WTC11 (cell line): ENCODE measurements around the gene PKLR. TPM values are rescaled to one million over a fixed set of nuclear protein-coding genes. Genes with fewer than 3 reads are reported as not detected.

Experiments used
- ATAC-seq: fragments of 200-7000 bp; cut with Tn5 transposase; 2 replicates; pipeline ENCODE4 v1.10.0; 2021; ENCODE audit warnings: mild to moderate bottlenecking, moderate library complexity
- CTCF ChIA-PET: fragments of 300-600 bp; sonication (Branson Sonifier 250); formaldehyde crosslinking; loops from one replicate; lab custom pipeline; 2021; ENCODE audit warnings: antibody characterized with exemption; lab: Charles Lee
- POLR2A ChIA-PET: fragments of 350-600 bp; sonication (Branson Sonifier 250); formaldehyde crosslinking; loops from one replicate; lab custom pipeline; 2021; ENCODE audit warnings: antibody characterized with exemption; lab: Charles Lee
- DNase-seq: peaks from one replicate; pipeline ENCODE4 v3.0.0; 2021; ENCODE audit warnings: low spot score
- H3K27ac Mint-ChIP-seq: 2 replicates; pipeline ENCODE4 v1.8.0; 2021; ENCODE audit warnings: mixed read lengths
- H3K27me3 Mint-ChIP-seq: 2 replicates; pipeline ENCODE4 v1.8.0; 2021; ENCODE audit warnings: low read depth, mild to moderate bottlenecking, moderate library complexity, mixed read lengths
- H3K36me3 Mint-ChIP-seq: 2 replicates; pipeline ENCODE4 v1.8.0; 2021; ENCODE audit warnings: mixed read lengths
- H3K4me1 Mint-ChIP-seq: 2 replicates; pipeline ENCODE4 v1.8.0; 2022; ENCODE audit warnings: mixed read lengths
- H3K4me3 Mint-ChIP-seq: 2 replicates; pipeline ENCODE4 v1.8.0; 2021; ENCODE audit warnings: mild to moderate bottlenecking, moderate library complexity, mixed read lengths
- H3K9me3 Mint-ChIP-seq: 2 replicates; pipeline ENCODE4 v1.8.0; 2021; ENCODE audit warnings: mixed read lengths
- AFF4 ChIP-seq: sonication (generic); formaldehyde crosslinking; IDR thresholded peaks from 2 replicates; pipeline ENCODE4 v1.8.1; 2023; ENCODE audit warnings: mild to moderate bottlenecking, missing genetic modification reagents, borderline replicate concordance
- ATF1 ChIP-seq: sonication (generic); formaldehyde crosslinking; IDR thresholded peaks from 2 replicates; pipeline ENCODE4 v1.8.1; 2023; ENCODE audit warnings: mild to moderate bottlenecking, moderate library complexity, missing genetic modification reagents
- CBFB ChIP-seq: sonication (generic); formaldehyde crosslinking; IDR thresholded peaks from 2 replicates; pipeline ENCODE4 v1.8.1; 2022; ENCODE audit warnings: mild to moderate bottlenecking, low read depth, missing genetic modification reagents
- CREM ChIP-seq: sonication (generic); formaldehyde crosslinking; IDR thresholded peaks from 2 replicates; pipeline ENCODE4 v1.8.1; 2022; ENCODE audit warnings: mild to moderate bottlenecking, missing genetic modification reagents, moderate library complexity
- E2F4 ChIP-seq: sonication (generic); formaldehyde crosslinking; IDR thresholded peaks from 2 replicates; pipeline ENCODE4 v1.8.1; 2022; ENCODE audit warnings: low read depth, mild to moderate bottlenecking, moderate library complexity, missing genetic modification reagents, borderline replicate concordance
- ELF4 ChIP-seq: sonication (generic); formaldehyde crosslinking; IDR thresholded peaks from 2 replicates; pipeline ENCODE4 v1.8.1; 2022; ENCODE audit warnings: low read depth, mild to moderate bottlenecking, moderate library complexity, missing genetic modification reagents
- EMX1 ChIP-seq: fragments of 250-450 bp; sonication (Bioruptor Pico); IDR thresholded peaks from 2 replicates; pipeline ENCODE4 v1.8.0; 2021; ENCODE audit warnings: mild to moderate bottlenecking
- ERG ChIP-seq: fragments of 250-450 bp; sonication (Bioruptor Pico); IDR thresholded peaks from 2 replicates; pipeline ENCODE4 v1.8.0; 2021; ENCODE audit warnings: mild to moderate bottlenecking
- FOXJ3 ChIP-seq: sonication (generic); formaldehyde crosslinking; IDR thresholded peaks from 2 replicates; pipeline ENCODE4 v1.9.0; 2021; ENCODE audit warnings: missing genetic modification reagents, mild to moderate bottlenecking, borderline replicate concordance
- FOXP1 ChIP-seq: sonication (generic); formaldehyde crosslinking; IDR thresholded peaks from 2 replicates; pipeline ENCODE4 v1.8.0; 2022; ENCODE audit warnings: missing genetic modification reagents, mild to moderate bottlenecking, moderate library complexity, borderline replicate concordance
- JAZF1 ChIP-seq: fragments of 250-450 bp; sonication (Bioruptor Pico); IDR thresholded peaks from 2 replicates; pipeline ENCODE4 v1.9.0; 2021; ENCODE audit warnings: moderate library complexity, mild to moderate bottlenecking, inconsistent platforms
- MYBL2 ChIP-seq: sonication (generic); formaldehyde crosslinking; IDR thresholded peaks from 2 replicates; pipeline ENCODE4 v1.8.1; 2023; ENCODE audit warnings: mild to moderate bottlenecking, moderate library complexity, missing genetic modification reagents
- NR3C1 ChIP-seq: sonication (generic); formaldehyde crosslinking; conservative IDR thresholded peaks from 2 replicates; pipeline ENCODE4 v1.8.1; 2023; ENCODE audit warnings: low read depth, mild to moderate bottlenecking, missing genetic modification reagents
- PRRX2 ChIP-seq: fragments of 250-450 bp; sonication (Bioruptor Pico); IDR thresholded peaks from 2 replicates; pipeline ENCODE4 v1.8.0; 2021; ENCODE audit warnings: mild to moderate bottlenecking
- SMAD4 ChIP-seq: sonication (generic); formaldehyde crosslinking; IDR thresholded peaks from 2 replicates; pipeline ENCODE4 v1.8.0; 2022; ENCODE audit warnings: mild to moderate bottlenecking, missing genetic modification reagents
- SOX15 ChIP-seq: fragments of 250-450 bp; sonication (Bioruptor Pico); IDR thresholded peaks from 2 replicates; pipeline ENCODE4 v1.9.0; 2021; ENCODE audit warnings: mild to moderate bottlenecking
- STAT6 ChIP-seq: sonication (generic); formaldehyde crosslinking; conservative IDR thresholded peaks from 2 replicates; pipeline ENCODE4 v1.8.1; 2023; ENCODE audit warnings: mild to moderate bottlenecking, low read depth, missing genetic modification reagents, moderate library complexity
- TCF7 ChIP-seq: sonication (generic); formaldehyde crosslinking; IDR thresholded peaks from 2 replicates; pipeline ENCODE4 v1.8.0; 2022; ENCODE audit warnings: mild to moderate bottlenecking, low read depth, missing genetic modification reagents, moderate library complexity
- TEAD4 ChIP-seq: sonication (generic); formaldehyde crosslinking; IDR thresholded peaks from 2 replicates; pipeline ENCODE4 v1.8.0; 2022; ENCODE audit warnings: mild to moderate bottlenecking, missing genetic modification reagents
- USF2 ChIP-seq: sonication (generic); formaldehyde crosslinking; IDR thresholded peaks from 2 replicates; pipeline ENCODE4 v1.8.1; 2023; ENCODE audit warnings: mild to moderate bottlenecking, missing genetic modification reagents, moderate library complexity
- ZNF263 ChIP-seq: sonication (generic); formaldehyde crosslinking; IDR thresholded peaks from 2 replicates; pipeline ENCODE4 v1.8.1; 2022; ENCODE audit warnings: low read depth, mild to moderate bottlenecking, moderate library complexity, missing genetic modification reagents
- total RNA-seq: library from RNA; stranded (reverse); gene quantifications from 3 replicates; pipeline ENCODE4 v1.2.3, GENCODE V29; 2021

The PKLR gene
- total RNA-seq, 1 experiment from 2014 or later: 1.5 TPM

- ChIA-PET CTCF (no interaction called here), POLR2A (no interaction called here)
- Mint-ChIP-seq H3K27me3 (no peaks in the 10 kb centered on the region), H3K36me3 (peaks cover 83% of the 10 kb centered on the region), H3K4me3 (no peak overlapping the region), H3K9me3 (no peaks in the 10 kb centered on the region), H3K27ac (no peak overlapping the region), H3K4me1 (peaks cover 15% of the 10 kb centered on the region)
- no peak for ATAC-seq
- no peak for TF ChIP-seq NR3C1
- no peak for TF ChIP-seq EMX1 (CRISPR knock-in tag)
- no peak for TF ChIP-seq MYBL2 (CRISPR knock-in tag)
- TF ChIP-seq PRRX2: no peak
- no peak for TF ChIP-seq ELF4 (CRISPR knock-in tag)
- no peak for TF ChIP-seq TEAD4
- TF ChIP-seq E2F4 (CRISPR knock-in tag): no peak
- TF ChIP-seq FOXP1 (CRISPR knock-in tag): no peak
- TF ChIP-seq TCF7: no peak
- TF ChIP-seq CBFB (CRISPR knock-in tag): no peak
- no peak for DNase-seq
Observed at GRCh38 chr1:155268630-155269029, 32.6 kb downstream of the PKLR start.

GRCh38 chr1:155267373-155267772 is 33.9 kb downstream of the PKLR start:
- Mint-ChIP-seq H3K9me3 (no peaks in the 10 kb centered on the region), H3K27me3 (no peaks in the 10 kb centered on the region), H3K36me3 (peaks cover 88% of the 10 kb centered on the region), H3K27ac (no peak overlapping the region), H3K4me1 (peaks cover 14% of the 10 kb centered on the region), H3K4me3 (no peak overlapping the region)
- ChIA-PET CTCF (interaction anchor here (0.8 to 3.7 kb wide), 3 partner anchors 10 to 45 kb away, joined by 3 to 16 read pairs (median 9); partner anchors contain the start of gene HCN3), POLR2A (interaction anchor here (0.7 to 1.4 kb wide), 2 partner anchors 12 to 981 kb away, joined by 3 read pairs; partner anchors contain the start of genes ENTREP3 and PAQR6)
- TF ChIP-seq FOXJ3 (CRISPR knock-in tag): no peak
- no peak for TF ChIP-seq STAT6 (CRISPR knock-in tag)
- TF ChIP-seq ATF1 (CRISPR knock-in tag): no peak
- TF ChIP-seq SMAD4 (CRISPR knock-in tag): no peak
- no peak for TF ChIP-seq ERG (CRISPR knock-in tag)
- no peak for TF ChIP-seq JAZF1 (CRISPR knock-in tag)
- no peak for TF ChIP-seq SOX15
- TF ChIP-seq ZNF263: no peak
- ATAC-seq: no peak
- DNase-seq: no peak

- H3K9me3 Mint-ChIP-seq: no peaks in the 10 kb centered on the region
- H3K4me3 Mint-ChIP-seq: no peak overlapping the region
- H3K27ac Mint-ChIP-seq: no peak overlapping the region
- POLR2A ChIA-PET: interaction anchor here (1.4 kb wide), 1 partner anchor 11 kb away, joined by 3 read pairs; the partner anchor contains the start of gene ENTREP3
- no peaks in the 10 kb centered on the region for H3K27me3 Mint-ChIP-seq
- peaks cover 84% of the 10 kb centered on the region for H3K36me3 Mint-ChIP-seq
- DNase-seq (no peak), ATAC-seq (no peak)
- peaks cover 11% of the 10 kb centered on the region for H3K4me1 Mint-ChIP-seq
- CTCF ChIA-PET: interaction anchor here (0.8 to 3.7 kb wide), 4 partner anchors 10 to 46 kb away, joined by 3 to 16 read pairs (median 6); partner anchors contain the start of gene HCN3
- TF ChIP-seq NR3C1 (no peak), PRRX2 (no peak), USF2 (CRISPR knock-in tag) (no peak), AFF4 (CRISPR knock-in tag) (no peak), CREM (CRISPR knock-in tag) (no peak)
Observed at GRCh38 chr1:155266553-155266952, 34.7 kb downstream of the PKLR start.
